ENCODE data around the gene EPS8L1.

- TF ChIP-seq CTCF (IDR thresholded peaks at IDR 0.05) (no peak), POLR2A (IDR thresholded peaks at IDR 0.05) (no peak)
Observed at GRCh38 chr19:55046975-55047622, 28.6 kb upstream of the EPS8L1 start.

All from body of pancreas (tissue), 4 donors.